CD14-positive monocyte (primary cell): Measurements from ENCODE around the gene MYO7B. TPM values are rescaled to one million over a fixed set of nuclear protein-coding genes. Genes with fewer than 3 reads are reported as not detected.

Experiments used
- DNase-seq, 3 donors: peaks; one replicate each; pipeline ENCODE4 v3.0.0-alpha.2; 2011 to 2022
- H2AFZ ChIP-seq: 2 replicates; pipeline ENCODE4 v1.6.0; 2012; ENCODE audit warnings: mild to moderate bottlenecking, low read depth, low read length, inconsistent platforms; ENCODE audit not compliant: insufficient read depth, poor library complexity, severe bottlenecking
- H3K27ac ChIP-seq, 2 donors: 1 replicate in 1 of 2; 2 replicates in 1 of 2; pipeline ENCODE4 v1.5.1; 2012 to 2013; ENCODE audit warnings: low read length in 2 of 2, control low read depth in 1 of 2, inconsistent platforms in 1 of 2, low read depth in 1 of 2, mild to moderate bottlenecking in 1 of 2
- H3K27me3 ChIP-seq, 2 donors: one replicate each; pipeline versions ENCODE4 v1.6.0 to v1.6.1; 2011 to 2013; ENCODE audit warnings: low read length in 2 of 2; ENCODE audit not compliant: control insufficient read depth in 2 of 2, insufficient read depth in 2 of 2
- H3K36me3 ChIP-seq, 2 donors: replicated peaks in 1 of 2; 1 replicate in 1 of 2; 2 replicates in 1 of 2; pipeline versions ENCODE4 v1.5.1 to v1.6.1; 2012 to 2013; ENCODE audit warnings: low read length in 2 of 2, control low read depth in 1 of 2, inconsistent platforms in 1 of 2, mild to moderate bottlenecking in 1 of 2; ENCODE audit not compliant: insufficient read depth in 2 of 2, control insufficient read depth in 1 of 2
- H3K4me1 ChIP-seq, 2 donors: 1 replicate in 1 of 2; 2 replicates in 1 of 2; pipeline versions ENCODE4 v1.5.1 to v1.6.1; 2012 to 2013; ENCODE audit warnings: low read length in 2 of 2, control low read depth in 1 of 2, inconsistent platforms in 1 of 2, mild to moderate bottlenecking in 1 of 2, moderate library complexity in 1 of 2; ENCODE audit not compliant: insufficient read depth in 2 of 2, control insufficient read depth in 1 of 2
- H3K4me2 ChIP-seq: replicated peaks from 2 replicates; pipeline ENCODE3; 2012; ENCODE audit warnings: low read length, moderate library complexity, mild to moderate bottlenecking; ENCODE audit not compliant: poor library complexity, severe bottlenecking; ENCODE audit errors: extremely low read depth
- H3K4me3 ChIP-seq, 3 experiments: fragments of 200-600 bp in 1 of 3; sonication (generic) in 1 of 3; replicated peaks in 1 of 3; 1 replicate in 2 of 3; 2 replicates in 1 of 3; pipeline ENCODE4 v1.5.1; 2011 to 2013; ENCODE audit warnings: low read length in 3 of 3, mild to moderate bottlenecking in 3 of 3, control low read depth in 2 of 3, low read depth in 2 of 3, inconsistent platforms in 1 of 3, moderate library complexity in 1 of 3
- H3K79me2 ChIP-seq: 2 replicates; pipeline ENCODE4 v1.6.0; 2012; ENCODE audit warnings: mild to moderate bottlenecking, control low read depth, inconsistent platforms, low read length, moderate library complexity; ENCODE audit not compliant: insufficient read depth
- H3K9ac ChIP-seq: 2 replicates; pipeline ENCODE4 v1.6.0; 2017; ENCODE audit warnings: low read length, mild to moderate bottlenecking; ENCODE audit not compliant: insufficient read depth, poor library complexity, severe bottlenecking
- H3K9me3 ChIP-seq, 2 donors: replicated peaks in 1 of 2; 1 replicate in 1 of 2; 2 replicates in 1 of 2; pipeline versions ENCODE4 v1.5.1 to v1.6.1; 2012 to 2013; ENCODE audit warnings: low read length in 2 of 2, control low read depth in 1 of 2; ENCODE audit not compliant: control insufficient read depth in 1 of 2, insufficient read depth in 1 of 2
- H4K20me1 ChIP-seq: 2 replicates; pipeline ENCODE4 v1.6.0; 2012; ENCODE audit warnings: mild to moderate bottlenecking, low read length, control low read depth, moderate library complexity; ENCODE audit not compliant: insufficient read depth
- H3K27ac Mint-ChIP-seq, 7 donors: one replicate each; pipeline ENCODE4 v1.8.0; 2020; ENCODE audit warnings: mild to moderate bottlenecking in 7 of 7, mixed read lengths in 7 of 7, moderate library complexity in 6 of 7, inconsistent platforms in 2 of 7
- H3K27me3 Mint-ChIP-seq, 3 donors: one replicate each; pipeline ENCODE4 v1.8.0; 2021 to 2022; ENCODE audit warnings: low read depth in 3 of 3, mild to moderate bottlenecking in 3 of 3, mixed read lengths in 3 of 3, moderate library complexity in 3 of 3, inconsistent platforms in 1 of 3
- H3K36me3 Mint-ChIP-seq, 2 donors: one replicate each; pipeline ENCODE4 v1.8.0; 2020; ENCODE audit warnings: mixed read lengths in 2 of 2, inconsistent platforms in 1 of 2, mild to moderate bottlenecking in 1 of 2
- H3K4me1 Mint-ChIP-seq: one replicate; pipeline ENCODE4 v1.8.0; 2020; ENCODE audit warnings: mild to moderate bottlenecking, mixed read lengths
- H3K4me3 Mint-ChIP-seq, 2 donors: one replicate each; pipeline ENCODE4 v1.8.0; 2020; ENCODE audit warnings: mild to moderate bottlenecking in 2 of 2, mixed read lengths in 2 of 2, moderate library complexity in 1 of 2
- H3K9me3 Mint-ChIP-seq, 7 donors: one replicate each; pipeline ENCODE4 v1.8.0; 2020 to 2022; ENCODE audit warnings: mixed read lengths in 7 of 7, mild to moderate bottlenecking in 6 of 7, moderate library complexity in 6 of 7, inconsistent platforms in 2 of 7
- CTCF ChIP-seq: fragments of 200-600 bp; IDR thresholded peaks from one replicate; pipeline ENCODE4 v1.8.0; 2022; ENCODE audit warnings: antibody characterized with exemption, mild to moderate bottlenecking
- WGBS: methylation state at CpG from one replicate; pipeline ENCODE4 v1.1.5; 2013; ENCODE audit warnings: missing lambda C conversion rate; ENCODE audit not compliant: insufficient coverage; 5-methylcytosine and 5-hydroxymethylcytosine counted together
- intact Hi-C, 2 donors: fragments of 100-400 bp; cut with micrococcal nuclease; formaldehyde crosslinking; loops; one replicate each; pipeline versions ENCODE4 v1.15.0 to v1.15.1; 2023
- polyA plus RNA-seq, 3 donors: library from polyadenylated mRNA; depleted of rRNA in 1 of 3; unstranded in 2 of 3; stranded (reverse) in 1 of 3; fragments of 300-500 nt in 2 of 3; fragments of >200 nt in 1 of 3; fragmentation: Illumina TruSeq in 2 of 3; gene quantifications; 1 replicate in 2 of 3; 2 replicates in 1 of 3; pipeline ENCODE4 v1.2.3, GENCODE V29; 2012 to 2021

Gene MYO7B
- polyA plus RNA-seq, 3 donors = 7.3 to 9.8 (median 9.0) TPM

GRCh38 chr2:127658641-127659407, 123.3 kb downstream of the MYO7B start:
- Histone ChIP-seq H2AFZ (no peak overlapping the region), H3K4me1 (no peaks in the 10 kb centered on the region), H3K36me3 (no peaks in the 10 kb centered on the region), H4K20me1 (no peaks in the 10 kb centered on the region), H3K9ac (no peak overlapping the region), H3K27ac (no peak overlapping the region), H3K79me2 (no peaks in the 10 kb centered on the region), H3K27me3 (peaks cover 8 to 16% of the 10 kb centered on the region in 2 donors), H3K4me3 (no peak overlapping the region), H3K9me3 (peaks cover 0 to 7% of the 10 kb centered on the region in 2 donors), H3K4me2 (no peak overlapping the region)
- no peak overlapping the region for H3K27ac Mint-ChIP-seq
- H3K4me1 Mint-ChIP-seq = peaks cover 8% of the 10 kb centered on the region
- H3K9me3 Mint-ChIP-seq = peaks cover 0 to 9% (median 5%) of the 10 kb centered on the region in 7 donors
- H3K36me3 Mint-ChIP-seq = peaks cover 0 to 3% of the 10 kb centered on the region in 2 donors
- WGBS = 80% methylated on average over 17 of the region's 20 CpGs
- intact Hi-C loops = no loop called here
- no peak for DNase-seq
- no peak overlapping the region for H3K4me3 Mint-ChIP-seq
- no peak for TF ChIP-seq CTCF
- peaks cover 16 to 17% (median 16%) of the 10 kb centered on the region in 3 donors for H3K27me3 Mint-ChIP-seq

GRCh38 chr2:127659408-127660290, 124.2 kb downstream of the MYO7B start:
- no peak for TF ChIP-seq CTCF
- DNase-seq = no peak
- intact Hi-C loops = no loop called here
- Histone ChIP-seq H3K27ac (no peak overlapping the region), H3K27me3 (peaks cover 10 to 24% of the 10 kb centered on the region in 2 donors), H3K9ac (no peak overlapping the region), H3K9me3 (peaks cover under 1 to 7% of the 10 kb centered on the region in 2 donors), H3K79me2 (no peaks in the 10 kb centered on the region), H2AFZ (peak overlapping the region; percentile 46), H4K20me1 (no peaks in the 10 kb centered on the region), H3K36me3 (no peaks in the 10 kb centered on the region), H3K4me2 (no peak overlapping the region), H3K4me1 (no peaks in the 10 kb centered on the region), H3K4me3 (no peak overlapping the region)
- peaks cover 0 to 3% of the 10 kb centered on the region in 2 donors for H3K36me3 Mint-ChIP-seq
- H3K4me1 Mint-ChIP-seq = peaks cover 9% of the 10 kb centered on the region
- H3K27me3 Mint-ChIP-seq = peaks cover 21 to 26% (median 22%) of the 10 kb centered on the region in 3 donors
- H3K27ac Mint-ChIP-seq = no peak overlapping the region
- peaks cover 0 to 11% (median 5%) of the 10 kb centered on the region in 7 donors for H3K9me3 Mint-ChIP-seq
- 74% methylated on average over 10 of the region's 14 CpGs for WGBS
- no peak overlapping the region for H3K4me3 Mint-ChIP-seq
